Measurements from ENCODE around the gene PPT1.
"Not testable (repeated sequence)": the region's sequence is repeated elsewhere in the genome, so short reads cannot be mapped to it uniquely, and the experiment has no call there.

The PPT1 gene

GRCh38 chr1:40092706-40093639 is 4.1 kb downstream of the PPT1 start:
- no peaks in the 10 kb centered on the region for H3K9me3 ChIP-seq (ENCODE audit: severe bottlenecking)
- no peak for DNase-seq (ENCODE audit: low spot score)
- H3K36me3 ChIP-seq (ENCODE audit: low read depth): peaks cover 30% of the 10 kb centered on the region
- TF ChIP-seq, protein P1, sequence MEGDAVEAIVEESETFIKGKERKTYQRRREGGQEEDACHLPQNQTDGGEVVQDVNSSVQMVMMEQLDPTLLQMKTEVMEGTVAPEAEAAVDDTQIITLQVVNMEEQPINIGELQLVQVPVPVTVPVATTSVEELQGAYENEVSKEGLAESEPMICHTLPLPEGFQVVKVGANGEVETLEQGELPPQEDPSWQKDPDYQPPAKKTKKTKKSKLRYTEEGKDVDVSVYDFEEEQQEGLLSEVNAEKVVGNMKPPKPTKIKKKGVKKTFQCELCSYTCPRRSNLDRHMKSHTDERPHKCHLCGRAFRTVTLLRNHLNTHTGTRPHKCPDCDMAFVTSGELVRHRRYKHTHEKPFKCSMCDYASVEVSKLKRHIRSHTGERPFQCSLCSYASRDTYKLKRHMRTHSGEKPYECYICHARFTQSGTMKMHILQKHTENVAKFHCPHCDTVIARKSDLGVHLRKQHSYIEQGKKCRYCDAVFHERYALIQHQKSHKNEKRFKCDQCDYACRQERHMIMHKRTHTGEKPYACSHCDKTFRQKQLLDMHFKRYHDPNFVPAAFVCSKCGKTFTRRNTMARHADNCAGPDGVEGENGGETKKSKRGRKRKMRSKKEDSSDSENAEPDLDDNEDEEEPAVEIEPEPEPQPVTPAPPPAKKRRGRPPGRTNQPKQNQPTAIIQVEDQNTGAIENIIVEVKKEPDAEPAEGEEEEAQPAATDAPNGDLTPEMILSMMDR (IDR thresholded peaks at IDR 0.05; ENCODE audit: poor library complexity, severe bottlenecking): no peak
- ATAC-seq (ENCODE audit: low read depth): no peak
- peaks cover 10% of the 10 kb centered on the region for H3K4me1 ChIP-seq (ENCODE audit: insufficient read depth, poor library complexity, severe bottlenecking)
- H3K27ac ChIP-seq (ENCODE audit: poor library complexity, severe bottlenecking): no peak overlapping the region
- H3K27me3 ChIP-seq (ENCODE audit: insufficient read depth, poor library complexity, severe bottlenecking): no peaks in the 10 kb centered on the region
- no peak overlapping the region for H3K4me3 ChIP-seq (ENCODE audit: severe bottlenecking)

DNA sequence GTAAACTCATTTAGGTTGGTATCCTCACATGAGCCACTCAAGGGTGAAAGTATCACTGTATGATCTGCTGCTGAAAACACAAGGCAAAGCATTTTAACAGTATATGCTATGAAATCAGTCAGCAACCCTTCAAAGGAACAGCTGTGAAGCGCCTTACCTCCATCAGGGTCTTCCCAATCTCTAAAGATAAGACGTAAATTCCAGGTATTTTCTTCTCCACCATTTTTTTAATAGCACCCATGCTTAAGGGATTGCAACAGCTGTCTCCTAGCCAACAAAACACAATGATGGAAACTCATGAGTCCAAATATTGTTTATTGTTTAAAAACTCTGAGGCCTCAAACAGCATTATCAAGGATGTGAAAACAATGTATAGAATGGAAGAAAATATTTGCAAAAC is 4.8 kb downstream of the PPT1 start:
- TF ChIP-seq, protein P1 (IDR thresholded peaks at IDR 0.05; ENCODE audit: poor library complexity, severe bottlenecking): no peak
- no peak overlapping the region for H3K27ac ChIP-seq (ENCODE audit: poor library complexity, severe bottlenecking)
- DNase-seq (ENCODE audit: low spot score) (no peak), ATAC-seq (ENCODE audit: low read depth) (no peak)
- H3K4me1 ChIP-seq (ENCODE audit: insufficient read depth, poor library complexity, severe bottlenecking): peaks cover 7% of the 10 kb centered on the region
- no peak overlapping the region for H3K4me3 ChIP-seq (ENCODE audit: severe bottlenecking)
- no peaks in the 10 kb centered on the region for H3K27me3 ChIP-seq (ENCODE audit: insufficient read depth, poor library complexity, severe bottlenecking)
- no peaks in the 10 kb centered on the region for H3K9me3 ChIP-seq (ENCODE audit: severe bottlenecking)
- H3K36me3 ChIP-seq (ENCODE audit: low read depth): peaks cover 38% of the 10 kb centered on the region

- DNase-seq (ENCODE audit: low spot score) (no peak), ATAC-seq (ENCODE audit: low read depth) (no peak)
- Histone ChIP-seq H3K36me3 (ENCODE audit: low read depth) (peaks cover 42% of the 10 kb centered on the region), H3K9me3 (ENCODE audit: severe bottlenecking) (no peaks in the 10 kb centered on the region), H3K27ac (ENCODE audit: poor library complexity, severe bottlenecking) (no peak overlapping the region), H3K4me3 (ENCODE audit: severe bottlenecking) (no peak overlapping the region), H3K4me1 (ENCODE audit: insufficient read depth, poor library complexity, severe bottlenecking) (no peaks in the 10 kb centered on the region), H3K27me3 (ENCODE audit: insufficient read depth, poor library complexity, severe bottlenecking) (no peaks in the 10 kb centered on the region)
- TF ChIP-seq, protein P1 (IDR thresholded peaks at IDR 0.05; ENCODE audit: poor library complexity, severe bottlenecking): no peak
These were observed 6.2 kb downstream of the PPT1 start for GRCh38 chr1:40090652-40091355.

- not testable (repeated sequence) for H3K4me3 ChIP-seq (ENCODE audit: severe bottlenecking); DNase-seq (ENCODE audit: low spot score); ATAC-seq (ENCODE audit: low read depth); H3K9me3 ChIP-seq (ENCODE audit: severe bottlenecking); H3K4me1 ChIP-seq (ENCODE audit: insufficient read depth, poor library complexity, severe bottlenecking); H3K27ac ChIP-seq (ENCODE audit: poor library complexity, severe bottlenecking); H3K27me3 ChIP-seq (ENCODE audit: insufficient read depth, poor library complexity, severe bottlenecking)
- TF ChIP-seq, protein P1 (IDR thresholded peaks at IDR 0.05; ENCODE audit: poor library complexity, severe bottlenecking): peak; percentile 87
- peaks cover 71% of the 10 kb centered on the region for H3K36me3 ChIP-seq (ENCODE audit: low read depth)
These were observed 12.3 kb downstream of the PPT1 start for GRCh38 chr1:40084750-40085149.
